Prostate gland (tissue), 2 donors: ENCODE measurements around the gene CLEC16A. TPM values are rescaled to one million over a fixed set of nuclear protein-coding genes. Genes with fewer than 3 reads are reported as not detected.

Source experiments
- DNase-seq: peaks from one replicate; pipeline ENCODE4 v3.0.0-alpha.2; 2019; ENCODE audit warnings: low spot score
- H3K27ac ChIP-seq, 2 donors: fragments of 200-600 bp; sonication (generic); 2 replicates each; pipeline ENCODE4 v1.5.1; 2017 to 2019
- H3K27me3 ChIP-seq: fragments of 200-600 bp; sonication (generic); replicated peaks from 2 replicates; pipeline ENCODE4 v1.5.1; 2019; ENCODE audit not compliant: insufficient read depth
- H3K36me3 ChIP-seq, 2 donors: fragments of 200-600 bp; sonication (generic); 1 replicate in 1 of 2; 2 replicates in 1 of 2; pipeline versions ENCODE4 v1.5.1 to v1.8.1; 2017 to 2019
- H3K4me1 ChIP-seq: fragments of 200-600 bp; sonication (generic); replicated peaks from 2 replicates; pipeline ENCODE4 v1.5.1; 2019
- H3K4me3 ChIP-seq, 2 donors: fragments of 200-600 bp; sonication (generic); 2 replicates each; pipeline ENCODE4 v1.5.1; 2017 to 2019
- H3K9me3 ChIP-seq: fragments of 200-600 bp; sonication (generic); 2 replicates; pipeline ENCODE4 v1.5.1; 2017
- POLR2A ChIP-seq: fragments of 450-650 bp; IDR thresholded peaks from one replicate; pipeline ENCODE4 v1.6.1; 2016; ENCODE audit warnings: antibody characterized with exemption, mild to moderate bottlenecking
- POLR2AphosphoS5 ChIP-seq: sonication (generic); formaldehyde crosslinking; IDR thresholded peaks from one replicate; pipeline ENCODE4 v1.6.1; 2017; ENCODE audit warnings: antibody characterized with exemption
- WGBS: methylation state at CpG from one replicate; pipeline ENCODE4 v1.1.5; 2018; 5-methylcytosine and 5-hydroxymethylcytosine counted together
- intact Hi-C: fragments of 100-400 bp; cut with DNase I; formaldehyde crosslinking; loops from one replicate; pipeline ENCODE4 v1.14.2; 2022
- total RNA-seq, 2 donors: library from RNA; depleted of rRNA; stranded (reverse); fragments of >200 nt; gene quantifications; one replicate each; pipeline ENCODE4 v1.1.0, GENCODE V29; 2016
- TF ChIP-seq, protein P1 (sequence below), 4 experiments: fragments of 200-600 bp in 2 of 4; fragments of 450-650 bp in 2 of 4; sonication (generic) in 2 of 4; IDR thresholded peaks; 1 replicate in 3 of 4; 2 replicates in 1 of 4; pipeline ENCODE4 v1.5.1; 2016 to 2019; ENCODE audit warnings: antibody characterized with exemption in 4 of 4, mild to moderate bottlenecking in 2 of 4, moderate library complexity in 2 of 4

The CLEC16A gene
- total RNA-seq, 2 donors from 2014 or later = 26.1 to 52.2 TPM

- intact Hi-C loops = no loop called here
These were observed 44.5 kb downstream of the CLEC16A start for GRCh38 chr16:10988879-10989278.

GRCh38 chr16:10989559-10989958, 45.2 kb downstream of the CLEC16A start:
- no peaks in the 10 kb centered on the region for H3K9me3 ChIP-seq
- WGBS = 85% methylated on average over 6 of the region's 6 CpGs
- no peak overlapping the region for H3K4me3 ChIP-seq
- H3K27ac ChIP-seq = no peak overlapping the region
- no peaks in the 10 kb centered on the region for H3K27me3 ChIP-seq
- TF ChIP-seq, protein P1, sequence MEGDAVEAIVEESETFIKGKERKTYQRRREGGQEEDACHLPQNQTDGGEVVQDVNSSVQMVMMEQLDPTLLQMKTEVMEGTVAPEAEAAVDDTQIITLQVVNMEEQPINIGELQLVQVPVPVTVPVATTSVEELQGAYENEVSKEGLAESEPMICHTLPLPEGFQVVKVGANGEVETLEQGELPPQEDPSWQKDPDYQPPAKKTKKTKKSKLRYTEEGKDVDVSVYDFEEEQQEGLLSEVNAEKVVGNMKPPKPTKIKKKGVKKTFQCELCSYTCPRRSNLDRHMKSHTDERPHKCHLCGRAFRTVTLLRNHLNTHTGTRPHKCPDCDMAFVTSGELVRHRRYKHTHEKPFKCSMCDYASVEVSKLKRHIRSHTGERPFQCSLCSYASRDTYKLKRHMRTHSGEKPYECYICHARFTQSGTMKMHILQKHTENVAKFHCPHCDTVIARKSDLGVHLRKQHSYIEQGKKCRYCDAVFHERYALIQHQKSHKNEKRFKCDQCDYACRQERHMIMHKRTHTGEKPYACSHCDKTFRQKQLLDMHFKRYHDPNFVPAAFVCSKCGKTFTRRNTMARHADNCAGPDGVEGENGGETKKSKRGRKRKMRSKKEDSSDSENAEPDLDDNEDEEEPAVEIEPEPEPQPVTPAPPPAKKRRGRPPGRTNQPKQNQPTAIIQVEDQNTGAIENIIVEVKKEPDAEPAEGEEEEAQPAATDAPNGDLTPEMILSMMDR (IDR thresholded peaks at IDR 0.05) = no peak
- TF ChIP-seq POLR2AphosphoS5 = no peak
- intact Hi-C loops = no loop called here
- H3K4me1 ChIP-seq = no peaks in the 10 kb centered on the region
- no peak for DNase-seq
- no peaks in the 10 kb centered on the region for H3K36me3 ChIP-seq

More at GRCh38 chr16:10988879-10989278, 44.5 kb downstream of the CLEC16A start:
- no peak overlapping the region for H3K4me3 ChIP-seq
- no peaks in the 10 kb centered on the region for H3K36me3 ChIP-seq
- no peak for TF ChIP-seq POLR2AphosphoS5
- TF ChIP-seq, protein P1 (IDR thresholded peaks at IDR 0.05) = no peak
- TF ChIP-seq POLR2A = no peak
- no peaks in the 10 kb centered on the region for H3K9me3 ChIP-seq
- H3K27ac ChIP-seq = no peak overlapping the region
- no peaks in the 10 kb centered on the region for H3K4me1 ChIP-seq
- H3K27me3 ChIP-seq = no peaks in the 10 kb centered on the region
- WGBS = 92% methylated on average over 6 of the region's 6 CpGs
- no peak for DNase-seq

- DNase-seq = no peak
- Histone ChIP-seq H3K9me3 (no peaks in the 10 kb centered on the region), H3K36me3 (no peaks in the 10 kb centered on the region), H3K27ac (no peak overlapping the region), H3K4me3 (no peak overlapping the region), H3K27me3 (no peaks in the 10 kb centered on the region), H3K4me1 (no peaks in the 10 kb centered on the region)
- intact Hi-C loops = no loop called here
- whole genome bisulfite sequencing = 81% methylated on average over 5 of the region's 5 CpGs
- TF ChIP-seq, protein P1 (IDR thresholded peaks at IDR 0.05) = no peak
- TF ChIP-seq POLR2AphosphoS5 = no peak
These were observed 46.0 kb downstream of the CLEC16A start for GRCh38 chr16:10990378-10990777.

- Histone ChIP-seq H3K4me3 (no peak overlapping the region), H3K9me3 (no peaks in the 10 kb centered on the region), H3K4me1 (no peaks in the 10 kb centered on the region), H3K27ac (no peak overlapping the region), H3K27me3 (no peaks in the 10 kb centered on the region), H3K36me3 (no peaks in the 10 kb centered on the region)
- 84% methylated on average over 4 of the region's 4 CpGs for WGBS
- TF ChIP-seq POLR2A = no peak
- TF ChIP-seq, protein P1 (IDR thresholded peaks at IDR 0.05) = no peak
- TF ChIP-seq POLR2AphosphoS5 = no peak
- intact Hi-C loops = no loop called here
- no peak for DNase-seq
These were observed 47.7 kb downstream of the CLEC16A start for GRCh38 chr16:10992112-10992511.

GRCh38 chr16:10992797-10993196, 48.4 kb downstream of the CLEC16A start:
- Histone ChIP-seq H3K9me3 (no peaks in the 10 kb centered on the region), H3K36me3 (no peaks in the 10 kb centered on the region), H3K4me1 (no peaks in the 10 kb centered on the region), H3K27ac (no peak overlapping the region), H3K4me3 (no peak overlapping the region), H3K27me3 (no peaks in the 10 kb centered on the region)
- 89% methylated on average over 5 of the region's 5 CpGs for WGBS
- intact Hi-C loops = no loop called here
- TF ChIP-seq, protein P1 (IDR thresholded peaks at IDR 0.05) = no peak
- TF ChIP-seq POLR2A (no peak), POLR2AphosphoS5 (no peak)
- DNase-seq = no peak
